Osteoblast (primary cell): Measurements from ENCODE around the gene OSBP2. TPM values are rescaled to one million over a fixed set of nuclear protein-coding genes. Genes with fewer than 3 reads are reported as not detected.
A peak's percentile ranks its signal among the peaks of the same experiment; 100 is the strongest.

ENCODE experiments used
- DNase-seq: peaks from one replicate; pipeline ENCODE4 v3.0.0; 2011; ENCODE audit warnings: low spot score, mixed read lengths; ENCODE audit not compliant: insufficient read length; ENCODE audit errors: missing footprints
- H2AFZ ChIP-seq: 2 replicates; pipeline ENCODE4 v1.6.0; 2011; ENCODE audit warnings: mild to moderate bottlenecking, low read length
- H3K27ac ChIP-seq: 2 replicates; pipeline ENCODE4 v1.5.1; 2011; ENCODE audit warnings: mild to moderate bottlenecking, low read depth, low read length, moderate library complexity
- H3K27me3 ChIP-seq: 2 replicates; pipeline ENCODE4 v1.6.0; 2012; ENCODE audit warnings: mild to moderate bottlenecking, control low read depth, inconsistent platforms, low read length, moderate library complexity; ENCODE audit not compliant: insufficient read depth
- H3K36me3 ChIP-seq: 2 replicates; pipeline ENCODE4 v1.5.1; 2011; ENCODE audit warnings: mild to moderate bottlenecking, low read length, control low read depth, moderate library complexity; ENCODE audit not compliant: insufficient read depth
- H3K4me1 ChIP-seq: 2 replicates; pipeline ENCODE4 v1.5.1; 2011; ENCODE audit warnings: mild to moderate bottlenecking, low read length, control low read depth, moderate library complexity; ENCODE audit not compliant: insufficient read depth
- H3K4me2 ChIP-seq: 2 replicates; pipeline ENCODE4 v1.6.0; 2011; ENCODE audit warnings: mild to moderate bottlenecking, low read length; ENCODE audit not compliant: insufficient read depth
- H3K4me3 ChIP-seq: fragments of 200-600 bp; sonication (generic); 3 replicates; pipeline ENCODE4 v1.5.1; 2012; ENCODE audit warnings: mild to moderate bottlenecking, low read length, inconsistent platforms; ENCODE audit not compliant: insufficient read depth
- H3K79me2 ChIP-seq: 2 replicates; pipeline ENCODE4 v1.6.0; 2012; ENCODE audit warnings: mild to moderate bottlenecking, low read length, control low read depth, inconsistent platforms; ENCODE audit not compliant: insufficient read depth
- H3K9me3 ChIP-seq: 2 replicates; pipeline ENCODE4 v1.5.1; 2011; ENCODE audit warnings: low read depth, low read length, control low read depth
- H4K20me1 ChIP-seq: 2 replicates; pipeline ENCODE4 v1.6.0; 2012; ENCODE audit warnings: mild to moderate bottlenecking, low read length, control low read depth; ENCODE audit not compliant: insufficient read depth
- CTCF ChIP-seq: IDR thresholded peaks from 2 replicates; pipeline ENCODE4 v1.5.1; 2011; ENCODE audit warnings: mild to moderate bottlenecking, low read depth, low read length, moderate library complexity; ENCODE audit errors: extremely low read depth
- total RNA-seq: library from RNA; depleted of rRNA; stranded (reverse); fragments of >200 nt; gene quantifications from 2 replicates; pipeline ENCODE4 v1.2.3, GENCODE V29; 2012

The OSBP2 gene
- total RNA-seq, 1 donor, result 4.3 TPM

GRCh38 chr22:30882184-30882717 lies 187.6 kb downstream of the OSBP2 start:
- Histone ChIP-seq H3K79me2 (no peaks in the 10 kb centered on the region), H3K9me3 (no peaks in the 10 kb centered on the region), H3K4me1 (no peaks in the 10 kb centered on the region), H2AFZ (no peak overlapping the region), H3K36me3 (no peaks in the 10 kb centered on the region), H3K27me3 (no peaks in the 10 kb centered on the region), H4K20me1 (peaks cover 2% of the 10 kb centered on the region), H3K4me3 (no peak overlapping the region), H3K27ac (no peak overlapping the region), H3K4me2 (no peak overlapping the region)
- TF ChIP-seq CTCF, result no peak
- DNase-seq, result peak; percentile 65

GRCh38 chr22:30882974-30883533 lies 188.4 kb downstream of the OSBP2 start:
- H3K4me2 ChIP-seq, result no peak overlapping the region
- no peak overlapping the region for H3K4me3 ChIP-seq
- H3K9me3 ChIP-seq, result no peaks in the 10 kb centered on the region
- H3K27ac ChIP-seq, result no peak overlapping the region
- peak; percentile 68 for DNase-seq
- no peaks in the 10 kb centered on the region for H3K79me2 ChIP-seq
- no peak overlapping the region for H2AFZ ChIP-seq
- TF ChIP-seq CTCF, result no peak
- no peaks in the 10 kb centered on the region for H3K27me3 ChIP-seq
- no peaks in the 10 kb centered on the region for H3K36me3 ChIP-seq
- no peaks in the 10 kb centered on the region for H4K20me1 ChIP-seq
- H3K4me1 ChIP-seq, result no peaks in the 10 kb centered on the region

GRCh38 chr22:30883586-30884145 lies 189.0 kb downstream of the OSBP2 start:
- H2AFZ ChIP-seq, result no peak overlapping the region
- no peaks in the 10 kb centered on the region for H3K9me3 ChIP-seq
- no peaks in the 10 kb centered on the region for H3K27me3 ChIP-seq
- no peaks in the 10 kb centered on the region for H3K36me3 ChIP-seq
- no peak for TF ChIP-seq CTCF
- H3K79me2 ChIP-seq, result no peaks in the 10 kb centered on the region
- peak; percentile 62 for DNase-seq
- H3K4me3 ChIP-seq, result no peak overlapping the region
- H3K4me2 ChIP-seq, result no peak overlapping the region
- H4K20me1 ChIP-seq, result no peaks in the 10 kb centered on the region
- no peak overlapping the region for H3K27ac ChIP-seq
- no peaks in the 10 kb centered on the region for H3K4me1 ChIP-seq

- H4K20me1 ChIP-seq, result no peaks in the 10 kb centered on the region
- H3K27ac ChIP-seq, result no peak overlapping the region
- H3K4me3 ChIP-seq, result no peak overlapping the region
- H3K9me3 ChIP-seq, result no peaks in the 10 kb centered on the region
- H3K4me1 ChIP-seq, result no peaks in the 10 kb centered on the region
- peak; percentile 71 for DNase-seq
- H3K79me2 ChIP-seq, result no peaks in the 10 kb centered on the region
- H3K27me3 ChIP-seq, result no peaks in the 10 kb centered on the region
- TF ChIP-seq CTCF, result no peak
- H3K36me3 ChIP-seq, result no peaks in the 10 kb centered on the region
- H2AFZ ChIP-seq, result no peak overlapping the region
- H3K4me2 ChIP-seq, result no peak overlapping the region
Observed at GRCh38 chr22:30884211-30885000, 189.7 kb downstream of the OSBP2 start.
